Frontal cortex (tissue), 4 donors: ENCODE data around the gene FASTKD3. TPM values are rescaled to one million over a fixed set of nuclear protein-coding genes. Genes with fewer than 3 reads are reported as not detected.

Experiments
- DNase-seq, 2 donors: peaks; one replicate each; pipeline ENCODE4 v3.0.0; 2012; ENCODE audit warnings: low spot score in 2 of 2
- FAIRE-seq: peaks from 2 replicates; lab custom pipeline; 2012; peaks lifted over from hg19 to GRCh38; lab: Jason Lieb, UNC
- total RNA-seq: library from RNA; depleted of rRNA; stranded (reverse); fragments of >200 nt; gene quantifications from one replicate; pipeline ENCODE4 v1.2.3, GENCODE V29; 2014
- donor health status: control.
- donor health status: control.
- donor health status: control.

FASTKD3 gene
- total RNA-seq, 1 donor from 2014 or later: 18.8 TPM

DNA sequence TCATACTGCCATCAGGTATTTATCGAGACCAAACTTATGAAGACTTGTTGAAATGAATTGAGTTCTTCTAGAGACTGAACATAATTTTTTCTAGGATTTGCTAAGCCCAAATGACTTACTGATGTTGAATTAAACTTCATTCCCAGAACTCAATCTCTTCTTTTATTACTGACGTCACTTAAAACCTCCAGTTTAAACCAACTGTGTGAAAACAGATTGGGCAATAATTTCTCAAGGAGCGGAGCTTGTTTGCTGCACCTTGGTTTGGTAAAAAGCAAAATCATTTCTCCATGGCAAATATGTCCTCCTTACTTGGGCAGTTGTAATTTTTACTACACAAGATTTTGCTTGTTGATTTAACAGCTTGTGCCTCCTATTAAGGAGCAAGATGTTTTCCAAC, 55.3 kb downstream of the FASTKD3 start:
- no peak for FAIRE-seq
- no peak for DNase-seq

GRCh38 chr5:7813007-7813406, 55.8 kb downstream of the FASTKD3 start:
- FAIRE-seq (no peak), DNase-seq (no peak)

- DNase-seq: no peak
- FAIRE-seq: no peak
Observed at GRCh38 chr5:7811715-7812114, 57.1 kb downstream of the FASTKD3 start.

Other genes with a start within 250 kb of the FASTKD3 start
- gene CFAP90, start 17.9 kb downstream of the FASTKD3 start, total RNA-seq: 4.5 TPM
- gene MTRR, start 117 bp upstream of the FASTKD3 start, total RNA-seq: 18.3 TPM